HG02571 (cell line): ENCODE results near the gene ADNP.
"Not testable (repeated sequence)": the region's sequence is repeated elsewhere in the genome, so short reads cannot be mapped to it uniquely, and the experiment has no call there.

ENCODE experiments used
- ATAC-seq: cut with Tn5 transposase; IDR thresholded peaks from one replicate; pipeline ENCODE4 v1.9.1; 2021; ENCODE audit warnings: mild to moderate bottlenecking, moderate library complexity; ENCODE audit not compliant: unreplicated experiment

ADNP gene

DNA sequence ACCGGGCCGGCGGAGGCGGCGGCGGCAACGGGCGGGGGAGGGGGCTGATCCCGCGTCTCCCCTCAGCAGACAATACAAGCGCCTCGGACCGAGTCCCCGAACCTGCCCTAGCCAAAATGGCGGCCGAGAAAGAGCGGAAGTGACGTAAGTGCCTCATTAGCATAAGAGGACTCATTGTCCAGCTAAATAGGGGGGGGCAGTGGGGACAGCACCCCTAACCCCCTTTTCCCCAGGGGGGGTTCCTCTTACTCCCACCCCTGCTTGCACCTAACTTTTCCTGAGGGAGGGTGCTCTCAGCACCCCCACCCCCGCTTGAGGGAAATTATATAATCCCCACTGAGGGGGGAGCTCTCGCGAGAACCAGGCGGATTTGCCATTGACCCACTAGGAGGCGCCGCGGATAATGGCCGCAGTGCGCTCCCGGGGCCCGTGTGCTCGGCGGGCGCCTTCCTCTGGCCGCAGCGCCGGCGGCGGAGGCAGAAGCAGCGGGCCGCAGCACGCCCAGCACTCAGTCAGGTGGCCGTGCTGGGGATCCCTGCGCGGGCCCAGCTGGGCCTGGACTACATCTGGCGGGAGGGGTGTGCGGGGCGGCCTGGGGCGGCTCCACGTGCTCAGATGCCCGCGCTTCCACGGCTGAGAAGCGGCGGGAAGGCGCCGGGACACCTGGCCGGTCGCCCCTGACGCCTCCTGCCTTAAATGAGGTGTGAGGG lies at the start of gene ADNP:
Gene ADNP (minus strand): TSS at position 132 of the 710 bp plus-strand sequence. CDS start 27,441 bp downstream, outside the sequence.
- peak; percentile 50 for ATAC-seq

DNA sequence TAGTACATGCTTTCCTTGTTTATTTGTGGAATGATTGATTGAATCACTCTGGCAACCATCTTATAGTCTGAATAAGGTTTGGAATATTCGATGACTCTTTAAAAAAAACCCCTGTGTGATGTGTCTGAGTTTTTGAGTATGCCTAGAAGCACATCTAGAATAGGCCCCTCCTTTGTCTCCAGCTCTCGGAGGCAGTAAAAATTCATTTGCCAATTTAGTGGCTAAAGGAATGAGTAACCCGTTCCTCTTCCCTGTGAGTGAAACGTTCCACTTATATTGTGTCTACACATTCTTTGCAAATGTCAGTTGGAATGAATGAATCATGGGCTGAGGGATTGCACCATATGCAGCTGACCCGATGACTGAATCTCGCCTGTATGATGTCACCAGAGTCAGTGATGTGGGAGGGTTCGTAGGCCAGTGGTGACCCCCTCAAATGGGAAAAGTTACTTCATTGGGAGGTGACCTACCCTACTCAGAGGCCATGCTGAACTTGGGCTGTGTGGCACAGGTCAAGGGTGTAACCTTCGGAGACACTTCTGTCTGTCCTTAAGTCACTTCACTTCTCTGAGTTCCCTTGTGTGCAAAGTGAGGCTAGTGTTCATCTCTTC lies 48.9 kb upstream of the ADNP start:
- ATAC-seq: no peak

DNA sequence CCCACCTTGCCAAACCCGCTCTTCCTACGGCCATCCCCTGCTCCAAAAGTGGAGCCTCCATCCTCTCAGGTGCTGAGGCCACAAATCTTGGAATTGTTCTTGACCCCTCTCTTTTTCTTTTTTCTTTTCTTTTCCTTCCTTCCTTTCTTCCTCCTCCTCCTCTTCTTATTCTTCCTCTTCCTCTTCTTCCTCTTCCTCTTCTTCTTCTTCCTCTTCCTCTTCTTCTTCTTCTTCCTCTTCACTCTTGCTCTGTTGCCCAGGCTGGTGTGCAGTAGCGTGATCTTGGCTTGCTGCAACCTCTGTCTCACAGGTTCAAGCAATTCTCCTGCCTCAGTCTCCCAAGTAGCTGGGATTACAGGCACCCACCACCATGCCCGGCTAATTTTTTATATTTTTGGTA lies 47.3 kb upstream of the ADNP start:
- ATAC-seq: not testable (repeated sequence)

DNA sequence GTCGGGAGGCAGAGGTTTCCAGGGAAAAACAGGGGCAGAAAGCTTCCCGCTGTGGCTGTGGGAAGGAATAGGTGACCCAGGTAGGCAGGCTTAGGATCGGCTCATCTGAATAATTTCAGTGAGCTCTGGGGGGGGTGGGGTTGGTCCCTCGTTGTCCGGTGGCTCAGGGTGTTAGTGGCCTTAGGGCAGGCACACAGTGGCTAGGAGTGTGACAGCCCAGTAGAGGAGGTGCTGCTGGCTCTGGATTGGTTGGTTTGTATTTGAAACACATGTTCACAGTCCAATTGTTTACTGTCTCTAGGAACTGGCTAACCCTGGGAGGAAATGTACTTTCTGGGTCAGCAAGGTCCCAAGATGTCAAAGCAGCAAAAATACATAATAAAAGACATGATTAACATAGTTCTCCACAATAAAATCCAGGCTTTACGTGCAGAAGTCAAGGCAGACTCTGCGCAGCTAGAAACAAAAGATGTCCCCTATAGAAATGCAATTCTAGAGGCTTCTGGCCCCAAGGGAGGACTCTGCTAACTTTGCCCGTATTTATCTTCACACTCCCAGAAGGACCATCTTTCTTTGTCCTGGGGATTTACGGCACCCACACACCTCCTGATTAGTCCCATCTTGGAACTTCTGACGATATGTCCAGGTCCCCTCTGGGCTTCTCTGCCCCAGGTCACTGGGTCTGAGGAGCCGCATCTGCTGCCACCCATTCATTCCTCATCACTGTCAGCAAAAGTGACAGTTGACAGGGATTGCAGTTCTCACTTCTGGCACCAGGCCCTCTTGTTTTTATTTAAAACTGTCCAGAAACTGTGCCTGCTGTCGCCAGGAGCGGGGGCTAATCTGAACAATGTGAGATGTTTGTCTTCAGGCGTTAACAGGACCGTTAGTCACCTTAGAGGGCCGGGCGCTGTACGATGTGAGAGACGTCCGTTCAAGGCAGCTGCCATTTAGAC lies 46.1 kb upstream of the ADNP start:
- ATAC-seq: no peak

DNA sequence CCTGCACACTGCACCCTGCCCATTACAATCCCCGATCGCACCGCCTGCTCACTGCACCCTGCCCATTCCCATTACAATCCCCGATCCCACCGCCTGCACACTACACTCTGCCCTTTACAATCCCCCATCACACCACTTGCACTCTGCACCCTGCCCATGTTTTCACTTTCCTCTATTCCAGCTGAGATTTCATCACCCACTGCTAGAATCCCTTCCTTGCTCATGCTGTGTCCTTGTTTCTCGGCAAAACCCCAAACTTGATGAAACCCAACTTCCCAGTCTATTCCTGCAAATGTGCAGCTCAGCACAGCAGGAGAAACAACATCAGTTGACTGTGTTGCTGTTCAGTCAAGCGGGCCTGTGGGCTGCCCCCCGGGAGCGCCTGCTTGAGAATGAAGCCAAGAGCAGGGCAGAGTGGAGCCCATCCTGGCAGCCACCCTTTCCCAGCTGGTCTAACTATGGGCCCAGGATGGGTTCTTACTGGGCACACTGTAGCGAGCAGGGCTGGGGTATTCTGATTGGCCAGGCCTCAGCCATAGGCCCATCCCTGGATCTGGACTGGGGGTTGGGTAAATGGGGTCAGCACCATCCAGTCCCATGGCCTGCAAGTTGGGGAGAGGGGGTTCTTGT lies 44.6 kb upstream of the ADNP start:
- ATAC-seq: no peak

DNA sequence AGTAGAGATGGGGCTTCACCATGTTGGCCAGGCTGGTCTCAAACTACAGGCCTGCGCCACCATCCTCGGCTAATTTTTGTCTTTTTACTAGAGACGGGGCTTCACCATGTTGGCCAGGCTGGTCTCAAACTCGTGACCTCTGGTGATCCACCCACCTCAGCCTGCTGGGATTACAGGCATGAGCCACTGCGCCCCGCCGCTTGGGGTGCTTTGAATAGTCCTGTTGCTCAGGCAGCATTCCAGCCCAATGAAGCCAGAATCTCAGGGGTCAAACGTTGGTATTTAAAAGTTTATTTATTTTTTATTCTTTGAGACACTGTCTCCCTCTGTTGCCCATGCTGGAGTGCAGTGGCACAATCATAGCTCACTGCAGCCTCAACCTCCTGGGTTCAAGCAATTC lies 38.7 kb upstream of the ADNP start:
- no peak for ATAC-seq

DNA sequence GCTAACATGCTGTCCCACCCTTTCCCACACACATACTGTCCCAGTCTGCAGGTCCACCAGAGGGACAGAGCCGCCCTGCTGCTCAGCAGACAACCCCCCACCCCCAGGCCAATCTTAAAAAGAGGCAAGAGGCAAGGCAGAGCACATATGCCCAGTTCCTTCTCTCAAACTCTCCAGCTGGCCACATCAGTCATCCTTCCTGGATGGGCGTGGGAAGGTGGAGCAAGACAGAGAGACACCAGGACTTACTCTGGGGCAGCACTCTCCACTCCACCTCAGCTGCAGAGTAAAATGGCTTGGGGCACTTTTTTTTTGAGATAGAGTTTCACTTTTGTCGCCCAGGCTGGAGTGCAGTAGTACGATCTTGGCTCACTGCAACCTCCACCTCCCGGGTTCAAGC lies 38.2 kb upstream of the ADNP start:
- no peak for ATAC-seq

DNA sequence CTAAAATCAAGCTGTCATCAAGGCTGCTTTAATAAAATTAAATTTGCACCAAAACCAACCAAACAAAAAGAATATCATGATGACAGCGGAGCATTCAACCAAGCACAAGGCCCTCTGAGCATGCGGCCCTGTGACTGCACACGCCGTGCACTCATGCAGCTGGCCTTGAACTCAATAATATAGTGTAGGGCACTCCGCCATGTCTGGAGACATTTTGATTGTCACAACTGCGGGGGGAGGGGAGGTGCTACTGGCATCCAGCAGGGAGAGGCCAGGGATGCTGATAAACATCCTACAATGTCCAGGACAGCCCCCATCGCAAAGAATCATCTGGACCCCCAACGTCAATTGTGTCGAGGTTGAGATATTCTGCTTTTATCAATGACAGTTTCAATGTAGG lies 37.1 kb upstream of the ADNP start:
- no peak for ATAC-seq

DNA sequence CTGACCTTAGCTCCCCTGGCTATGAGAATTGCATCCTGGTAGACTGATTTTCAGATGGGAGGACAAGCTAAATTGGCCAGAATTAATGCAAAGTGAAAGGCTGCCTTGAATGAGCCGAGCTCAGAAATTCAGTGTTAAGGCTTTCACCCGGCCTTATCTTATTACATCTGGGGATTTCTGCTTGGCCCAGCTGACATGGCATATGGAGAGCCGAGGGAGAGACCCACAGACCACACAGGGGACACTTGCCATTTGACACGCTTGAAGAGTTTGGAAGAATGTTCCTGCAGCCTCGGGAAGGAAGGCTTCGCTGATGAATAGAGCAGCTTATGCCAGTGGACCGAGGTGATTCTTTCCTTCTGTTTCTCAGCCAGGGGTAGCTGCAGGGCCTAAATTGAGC lies 36.3 kb upstream of the ADNP start:
- no peak for ATAC-seq

DNA sequence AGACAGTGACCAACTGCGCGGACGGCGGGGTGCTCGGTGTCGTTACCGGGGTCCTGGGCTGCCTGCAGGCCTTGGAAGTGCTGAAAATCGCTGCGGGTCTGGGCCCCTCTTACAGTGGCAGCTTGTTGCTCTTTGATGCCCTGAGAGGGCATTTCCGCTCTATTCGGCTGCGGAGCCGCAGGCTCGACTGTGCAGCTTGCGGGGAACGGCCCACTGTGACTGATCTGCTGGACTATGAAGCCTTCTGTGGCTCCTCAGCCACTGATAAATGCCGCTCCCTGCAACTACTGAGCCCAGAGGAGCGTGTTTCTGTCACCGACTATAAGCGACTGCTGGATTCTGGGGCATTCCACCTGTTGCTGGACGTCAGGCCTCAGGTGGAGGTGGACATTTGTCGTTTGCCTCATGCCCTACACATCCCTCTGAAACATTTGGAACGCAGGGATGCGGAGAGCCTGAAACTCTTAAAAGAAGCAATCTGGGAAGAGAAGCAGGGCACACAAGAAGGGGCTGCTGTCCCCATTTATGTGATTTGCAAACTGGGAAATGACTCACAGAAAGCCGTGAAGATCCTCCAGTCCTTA lies 28.4 kb upstream of the ADNP start:
- ATAC-seq: no peak

DNA sequence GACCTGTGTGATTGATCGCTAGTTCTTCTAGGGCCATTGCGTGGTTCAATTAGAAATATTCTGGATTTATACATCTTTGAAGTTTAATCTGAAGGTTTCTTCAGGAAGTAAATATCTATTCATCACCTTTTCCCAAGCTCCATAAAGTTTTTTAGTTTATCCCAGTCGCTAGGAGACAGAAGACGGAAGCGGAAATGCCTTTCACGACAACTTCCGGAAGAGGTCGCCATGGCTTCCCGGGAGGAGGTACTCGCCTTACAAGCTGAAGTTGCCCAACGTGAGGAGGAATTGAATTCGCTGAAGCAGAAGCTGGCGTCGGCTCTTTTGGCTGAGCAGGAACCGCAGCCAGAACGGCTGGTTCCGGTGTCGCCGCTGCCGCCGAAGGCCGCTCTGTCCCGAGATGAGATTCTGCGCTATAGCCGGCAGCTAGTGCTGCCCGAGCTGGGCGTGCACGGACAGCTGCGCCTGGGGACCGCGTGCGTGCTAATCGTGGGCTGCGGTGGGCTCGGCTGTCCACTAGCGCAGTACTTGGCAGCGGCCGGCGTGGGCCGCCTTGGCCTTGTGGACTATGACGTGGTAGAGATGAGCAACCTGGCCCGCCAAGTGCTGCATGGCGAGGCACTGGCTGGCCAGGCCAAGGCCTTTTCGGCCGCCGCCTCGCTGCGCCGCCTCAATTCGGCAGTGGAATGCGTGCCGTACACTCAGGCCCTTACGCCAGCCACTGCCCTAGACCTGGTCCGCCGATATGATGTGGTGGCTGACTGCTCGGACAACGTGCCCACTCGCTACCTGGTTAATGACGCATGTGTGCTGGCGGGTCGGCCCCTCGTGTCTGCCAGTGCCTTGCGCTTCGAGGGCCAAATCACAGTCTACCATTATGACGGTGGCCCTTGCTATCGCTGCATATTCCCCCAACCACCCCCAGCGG lies 27.6 kb upstream of the ADNP start, which contains the start of gene MOCS3:
Gene MOCS3 (plus strand): TSS at position 204 of the 928 bp plus-strand sequence. CDS start 25 bp downstream, at position 229.
- ATAC-seq: peak; percentile 57

DNA sequence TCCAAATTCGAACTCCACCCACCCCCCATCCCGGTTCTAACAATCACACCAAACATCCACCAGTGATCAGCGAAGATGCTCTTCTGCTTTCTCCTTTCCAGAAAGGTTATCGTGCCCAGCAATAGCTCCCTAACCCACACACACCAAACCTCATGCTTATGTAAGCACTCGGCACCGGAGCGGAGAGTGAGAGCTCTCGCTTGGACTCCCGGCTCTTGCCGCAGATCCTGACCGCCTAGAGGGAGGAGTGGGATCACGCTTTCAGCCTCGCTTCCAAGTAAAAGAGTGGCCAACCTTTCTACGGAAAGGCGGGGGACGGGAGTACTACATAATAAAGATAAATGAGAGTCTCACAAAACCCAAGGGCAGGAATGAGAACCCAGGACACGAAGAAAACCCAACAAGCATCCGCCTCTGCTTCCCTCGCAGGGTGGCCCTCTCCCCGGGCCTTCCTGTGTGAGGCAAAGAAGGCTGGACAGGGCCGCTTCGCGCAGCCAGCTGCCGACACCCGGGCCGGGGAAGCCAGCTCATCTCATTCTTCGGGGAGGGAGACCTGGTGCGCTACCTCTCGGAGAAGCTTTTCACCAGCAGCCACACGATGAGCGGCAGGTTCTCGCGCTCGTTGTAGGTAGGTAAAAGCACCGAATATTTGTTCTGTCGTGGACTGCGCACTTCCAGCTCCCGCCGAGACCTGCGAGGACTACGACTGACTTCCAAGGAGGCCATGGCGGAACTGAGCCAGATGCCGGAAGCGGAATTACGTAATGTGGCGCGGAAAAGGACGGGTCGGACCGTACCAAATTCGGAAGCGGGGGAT lies 26.8 kb upstream of the ADNP start, which contains the start of gene DPM1:
Gene DPM1 (minus strand): TSS at position 735 of the 817 bp plus-strand sequence. CDS start 9 bp downstream, at position 726.
- ATAC-seq: peak; percentile 66

DNA sequence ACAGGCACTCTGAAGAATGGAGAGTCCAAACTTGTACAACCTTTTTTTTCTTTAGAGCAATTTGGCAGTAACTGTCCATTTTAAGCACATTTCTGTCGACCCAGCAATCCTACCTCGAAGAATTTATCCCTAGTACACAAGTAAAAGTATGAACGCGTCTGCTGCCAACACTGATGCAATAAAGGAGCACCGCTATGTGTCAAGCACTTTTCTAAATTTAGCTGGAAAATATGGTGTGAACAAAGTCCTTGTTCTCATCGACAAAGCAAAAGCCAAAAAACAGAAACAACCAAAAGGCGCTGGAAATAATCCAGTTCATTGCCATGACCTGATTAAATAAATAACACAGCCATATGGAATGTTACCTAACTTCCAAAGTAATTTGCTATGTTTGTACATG lies 26.0 kb upstream of the ADNP start:
- no peak for ATAC-seq

DNA sequence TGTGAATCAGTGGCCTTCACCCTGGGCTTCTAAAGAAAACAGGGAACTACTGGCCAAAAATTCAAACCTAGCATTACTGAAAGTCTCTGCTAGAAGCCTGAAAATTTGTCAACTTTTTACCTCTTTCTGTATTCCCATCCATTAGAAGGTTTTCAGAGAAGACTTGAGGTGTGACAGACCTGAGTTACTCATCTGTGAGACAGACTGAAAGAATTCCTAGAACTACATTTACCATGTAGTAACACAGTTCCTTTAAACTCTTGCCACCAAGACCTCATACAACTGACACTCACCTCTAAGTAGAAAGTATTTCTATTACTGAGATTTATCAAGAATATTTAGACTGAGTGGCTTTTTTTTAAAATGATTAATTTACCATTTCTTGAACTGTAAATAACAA lies 22.6 kb upstream of the ADNP start:
- no peak for ATAC-seq

DNA sequence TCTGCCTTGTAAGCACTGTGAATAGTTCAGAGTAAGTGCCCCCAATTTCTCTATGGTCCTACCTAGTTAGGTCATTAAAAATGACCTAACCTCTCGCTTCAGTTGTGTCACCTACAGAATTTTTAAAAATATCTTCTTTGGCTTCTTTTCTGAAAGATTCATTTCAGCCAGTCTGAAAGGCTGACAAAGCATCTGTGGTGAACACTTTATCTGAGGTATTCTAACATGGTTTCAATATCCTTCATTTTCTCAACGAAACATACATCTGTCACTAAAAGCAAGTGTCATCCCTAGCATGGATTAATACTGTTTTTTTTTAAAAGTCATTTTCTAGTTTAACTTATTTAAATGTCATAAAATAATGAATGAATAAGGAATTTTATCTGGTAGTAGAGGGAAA lies 22.0 kb upstream of the ADNP start:
- ATAC-seq: no peak

DNA sequence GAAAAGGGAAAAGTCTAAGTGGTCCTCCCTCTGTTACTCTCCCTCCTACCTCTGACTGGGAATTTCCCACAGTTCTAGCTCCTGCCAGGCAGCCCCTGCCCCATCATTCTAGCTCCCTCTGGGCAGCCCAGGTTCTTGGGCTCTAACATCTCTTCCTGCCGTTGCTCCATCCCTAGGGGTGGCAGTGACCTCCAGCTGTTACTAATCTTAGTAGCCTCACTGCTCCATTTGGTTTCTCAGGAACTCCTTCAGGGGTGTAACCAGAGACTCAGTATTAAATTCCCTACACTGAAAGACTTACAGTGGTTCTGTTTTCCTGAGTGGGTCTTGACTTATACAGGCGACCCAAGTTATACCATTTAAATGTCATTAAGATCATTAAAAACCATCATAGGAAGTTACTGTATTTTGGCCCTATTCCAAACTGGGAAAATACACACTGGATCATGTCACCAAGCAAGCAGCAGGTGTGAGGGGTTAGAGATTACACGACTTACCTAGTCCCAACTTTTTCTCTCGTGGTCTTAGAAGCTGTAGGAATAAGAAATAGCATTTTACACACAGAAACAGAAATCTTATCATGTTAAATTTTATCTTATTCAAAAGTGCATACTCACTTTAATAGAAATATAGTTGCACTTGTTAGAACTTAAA lies 17.0 kb upstream of the ADNP start:
- ATAC-seq: no peak

DNA sequence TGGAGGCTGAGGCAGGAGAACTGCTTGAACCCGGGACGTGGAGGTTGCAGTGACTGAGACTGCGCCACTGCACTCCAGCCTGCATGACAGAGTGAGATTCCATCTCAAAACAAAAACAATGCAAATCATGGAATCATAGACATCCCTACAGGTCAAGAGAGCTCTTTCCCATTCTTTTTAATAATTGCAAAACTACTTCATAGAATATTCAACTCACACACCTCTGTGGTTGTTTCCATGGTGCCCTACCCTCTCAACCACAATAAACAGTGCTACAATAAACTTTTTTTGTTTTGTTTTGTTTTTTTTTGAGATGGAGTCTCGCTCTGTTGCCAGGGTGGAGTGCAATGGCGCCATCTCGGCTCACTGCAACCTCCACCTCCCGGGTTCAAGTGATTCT lies 11.8 kb upstream of the ADNP start:
- ATAC-seq: no peak

DNA sequence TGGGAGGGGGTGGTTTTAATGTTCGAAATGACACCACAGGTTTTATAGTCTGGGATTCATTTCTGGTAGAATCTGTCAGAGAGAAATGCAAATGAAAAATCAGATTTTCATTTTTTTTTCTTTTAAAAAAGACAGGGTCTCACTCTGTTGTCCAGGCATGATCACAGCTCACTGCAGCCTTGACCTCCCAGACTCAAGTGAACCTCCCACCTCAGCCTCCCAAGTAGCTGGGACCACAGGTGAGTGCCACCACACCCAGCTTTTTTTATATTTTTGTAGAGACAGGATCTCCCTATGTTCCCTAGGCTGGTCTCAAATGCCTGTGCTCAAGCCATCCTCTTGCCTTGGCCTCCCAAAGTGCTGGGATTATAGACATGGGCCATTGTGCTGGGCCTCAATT lies 2.4 kb upstream of the ADNP start:
- ATAC-seq: no peak
